ENCODE measurements around the gene NT5E.

DNA sequence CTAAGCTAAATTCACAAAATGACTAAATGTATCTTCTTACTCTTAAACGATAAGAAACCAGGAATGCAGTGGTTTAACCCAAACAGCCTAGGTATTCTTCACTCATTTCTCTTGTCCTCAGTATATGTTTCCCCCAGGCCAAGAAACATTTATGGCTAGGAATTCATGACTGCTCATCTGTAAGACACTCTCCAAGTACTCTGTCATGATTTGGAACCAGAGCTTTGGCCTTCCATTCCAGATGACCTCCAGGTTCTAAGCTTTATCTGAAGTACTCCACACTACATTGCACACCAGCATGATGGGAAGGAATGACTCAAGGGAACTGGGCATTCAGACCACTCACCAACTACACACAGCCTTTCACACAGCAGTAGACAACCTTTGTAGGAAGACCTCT, 29.3 kb downstream of the NT5E start:
- TF ChIP-seq MYPOP (CRISPR knock-in tag; IDR thresholded peaks at IDR 0.05) (no peak), MYNN (CRISPR knock-in tag; IDR thresholded peaks at IDR 0.05; ENCODE audit: low read depth) (no peak), YEATS2 (CRISPR knock-in tag; IDR thresholded peaks at IDR 0.05; ENCODE audit: borderline replicate concordance) (no peak), CTCF (CRISPR knock-in tag; IDR thresholded peaks at IDR 0.05) (no peak), ZNF776 (CRISPR knock-in tag; IDR thresholded peaks at IDR 0.05) (no peak), KDM5A (IDR thresholded peaks at IDR 0.05; ENCODE audit: borderline replicate concordance, low read length) (no peak), JUN (CRISPR knock-in tag; IDR thresholded peaks at IDR 0.05) (no peak), ZNF580 (CRISPR knock-in tag; IDR thresholded peaks at IDR 0.05; ENCODE audit: borderline replicate concordance, low read depth) (no peak), CBX2 (IDR thresholded peaks at IDR 0.05; ENCODE audit: low read depth, low read length) (no peak), CBX2 (CRISPR knock-in tag; IDR thresholded peaks at IDR 0.05; ENCODE audit: low read depth) (no peak), ZNF274 (CRISPR knock-in tag; IDR thresholded peaks at IDR 0.05) (no peak), MAFG (CRISPR knock-in tag; IDR thresholded peaks at IDR 0.05) (no peak), AHR (CRISPR knock-in tag; IDR thresholded peaks at IDR 0.05) (no peak)
- TF ChIP-seq, protein P1, sequence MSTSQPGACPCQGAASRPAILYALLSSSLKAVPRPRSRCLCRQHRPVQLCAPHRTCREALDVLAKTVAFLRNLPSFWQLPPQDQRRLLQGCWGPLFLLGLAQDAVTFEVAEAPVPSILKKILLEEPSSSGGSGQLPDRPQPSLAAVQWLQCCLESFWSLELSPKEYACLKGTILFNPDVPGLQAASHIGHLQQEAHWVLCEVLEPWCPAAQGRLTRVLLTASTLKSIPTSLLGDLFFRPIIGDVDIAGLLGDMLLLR (CRISPR knock-in tag; IDR thresholded peaks at IDR 0.05), result no peak
- TF ChIP-seq, protein P2, sequence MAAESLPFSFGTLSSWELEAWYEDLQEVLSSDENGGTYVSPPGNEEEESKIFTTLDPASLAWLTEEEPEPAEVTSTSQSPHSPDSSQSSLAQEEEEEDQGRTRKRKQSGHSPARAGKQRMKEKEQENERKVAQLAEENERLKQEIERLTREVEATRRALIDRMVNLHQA (CRISPR knock-in tag; IDR thresholded peaks at IDR 0.05), result no peak

Measured in HepG2 (cell line).